Measurements from ENCODE around the gene PDSS2. TPM values are rescaled to one million over a fixed set of nuclear protein-coding genes. Genes with fewer than 3 reads are reported as not detected.

Gene PDSS2
- total and polyA plus RNA-seq, 7 donors, result 9.4 to 18.5 (median 11.1) TPM

DNA sequence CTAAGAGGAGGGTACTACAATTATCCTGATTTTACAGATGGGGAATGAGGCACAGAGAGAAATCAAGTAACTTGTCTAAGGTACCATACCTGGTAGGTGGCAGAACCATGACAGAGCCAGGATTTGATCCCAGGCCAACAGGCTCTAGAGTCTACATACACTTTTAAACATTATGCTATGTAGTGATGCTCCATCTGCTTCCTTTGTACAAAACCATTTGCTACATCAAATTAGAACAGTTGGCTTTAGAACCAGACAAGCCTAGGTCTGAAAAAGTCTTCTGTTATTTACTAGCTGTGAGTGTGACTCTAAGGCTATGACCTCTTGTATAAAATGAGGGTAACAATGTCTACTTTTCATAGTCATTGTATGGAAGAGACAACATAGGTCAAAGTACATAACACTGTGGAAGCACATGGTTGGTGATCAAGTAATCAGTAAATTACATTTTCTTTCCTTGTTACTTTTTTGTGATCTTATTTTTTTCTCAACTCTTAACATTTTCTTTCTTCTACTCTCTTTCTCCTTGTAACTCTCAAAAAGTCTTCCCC lies 122.1 kb downstream of the PDSS2 start:
- no peaks in the 10 kb centered on the region for H3K27me3 ChIP-seq
- no peak overlapping the region for H3K4me3 ChIP-seq
- TF ChIP-seq, protein P1, sequence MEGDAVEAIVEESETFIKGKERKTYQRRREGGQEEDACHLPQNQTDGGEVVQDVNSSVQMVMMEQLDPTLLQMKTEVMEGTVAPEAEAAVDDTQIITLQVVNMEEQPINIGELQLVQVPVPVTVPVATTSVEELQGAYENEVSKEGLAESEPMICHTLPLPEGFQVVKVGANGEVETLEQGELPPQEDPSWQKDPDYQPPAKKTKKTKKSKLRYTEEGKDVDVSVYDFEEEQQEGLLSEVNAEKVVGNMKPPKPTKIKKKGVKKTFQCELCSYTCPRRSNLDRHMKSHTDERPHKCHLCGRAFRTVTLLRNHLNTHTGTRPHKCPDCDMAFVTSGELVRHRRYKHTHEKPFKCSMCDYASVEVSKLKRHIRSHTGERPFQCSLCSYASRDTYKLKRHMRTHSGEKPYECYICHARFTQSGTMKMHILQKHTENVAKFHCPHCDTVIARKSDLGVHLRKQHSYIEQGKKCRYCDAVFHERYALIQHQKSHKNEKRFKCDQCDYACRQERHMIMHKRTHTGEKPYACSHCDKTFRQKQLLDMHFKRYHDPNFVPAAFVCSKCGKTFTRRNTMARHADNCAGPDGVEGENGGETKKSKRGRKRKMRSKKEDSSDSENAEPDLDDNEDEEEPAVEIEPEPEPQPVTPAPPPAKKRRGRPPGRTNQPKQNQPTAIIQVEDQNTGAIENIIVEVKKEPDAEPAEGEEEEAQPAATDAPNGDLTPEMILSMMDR (IDR thresholded peaks at IDR 0.05), result no peak
- no peak for TF ChIP-seq POLR2AphosphoS5 (IDR thresholded peaks at IDR 0.05)
- no peak for TF ChIP-seq POLR2A (IDR thresholded peaks at IDR 0.05)
- TF ChIP-seq EP300 (IDR thresholded peaks at IDR 0.05), result no peak
- DNase-seq, result no peak
- H3K9me3 ChIP-seq, result no peaks in the 10 kb centered on the region
- H3K36me3 ChIP-seq, result peaks cover 0 to 3% (median 0%) of the 10 kb centered on the region in 4 donors
- H3K27ac ChIP-seq, result no peak overlapping the region
- no peaks in the 10 kb centered on the region for H3K4me1 ChIP-seq
- intact Hi-C loops (cut with DNase I), result no loop called here

DNA sequence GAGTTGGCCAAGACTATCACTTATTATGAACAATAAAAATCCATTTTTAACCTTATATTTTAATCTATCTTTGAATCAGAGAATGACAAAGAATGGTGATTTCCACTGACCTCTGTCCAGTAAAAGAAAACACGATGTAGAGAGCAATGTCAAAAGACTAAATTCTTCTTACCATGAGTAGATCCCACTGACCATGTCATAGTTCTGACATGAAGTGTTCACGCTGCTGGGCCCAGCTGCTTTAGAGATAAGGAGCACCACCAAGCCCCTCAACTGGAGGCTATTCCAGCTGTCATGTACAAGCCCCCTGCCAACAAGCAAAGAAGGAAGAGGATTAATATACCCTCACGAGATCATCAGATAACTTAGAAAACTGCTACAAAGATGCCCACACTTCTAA lies 125.3 kb downstream of the PDSS2 start:
- no peak for DNase-seq
- Histone ChIP-seq H3K4me3 (no peak overlapping the region), H3K27me3 (no peaks in the 10 kb centered on the region), H3K36me3 (peaks cover 0 to 3% (median 0%) of the 10 kb centered on the region in 4 donors), H3K27ac (no peak overlapping the region), H3K9me3 (no peaks in the 10 kb centered on the region), H3K4me1 (no peaks in the 10 kb centered on the region)
- TF ChIP-seq, protein P1 (IDR thresholded peaks at IDR 0.05), result no peak
- no peak for TF ChIP-seq POLR2AphosphoS5 (IDR thresholded peaks at IDR 0.05)
- intact Hi-C loops (cut with DNase I), result no loop called here
- WGBS, 2 donors, result 93 to 95% methylated on average over 3 of the region's 3 CpGs

DNA sequence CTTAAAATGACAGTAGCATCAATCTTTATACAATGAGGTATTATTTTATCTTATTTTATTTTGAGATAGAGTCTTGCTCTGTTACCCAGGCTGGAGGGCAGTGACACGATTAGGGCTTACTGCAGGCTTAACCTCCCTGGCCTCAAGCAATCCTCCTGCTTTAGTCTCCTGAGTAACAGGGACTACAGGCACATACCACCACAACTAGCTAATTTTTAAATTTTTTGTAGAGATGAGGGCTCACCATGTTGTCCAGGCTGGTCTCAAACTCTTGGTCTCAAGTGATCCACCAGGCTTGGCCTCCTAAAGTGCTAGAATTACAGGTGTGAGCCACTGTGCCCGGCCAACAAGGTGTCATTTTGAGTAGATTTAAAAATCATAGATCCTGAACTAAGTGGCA lies 125.9 kb downstream of the PDSS2 start:
- TF ChIP-seq POLR2AphosphoS5 (IDR thresholded peaks at IDR 0.05), result no peak
- TF ChIP-seq, protein P1 (IDR thresholded peaks at IDR 0.05), result no peak
- TF ChIP-seq EP300 (IDR thresholded peaks at IDR 0.05), result no peak
- no peak for TF ChIP-seq POLR2A (IDR thresholded peaks at IDR 0.05)
- Histone ChIP-seq H3K27ac (no peak overlapping the region), H3K36me3 (peaks cover 0 to 3% (median 0%) of the 10 kb centered on the region in 4 donors), H3K4me1 (no peaks in the 10 kb centered on the region), H3K9me3 (no peaks in the 10 kb centered on the region), H3K4me3 (no peak overlapping the region), H3K27me3 (no peaks in the 10 kb centered on the region)
- WGBS, 2 donors, result 97% methylated on average over 2 of the region's 2 CpGs
- DNase-seq, result no peak
- intact Hi-C loops (cut with DNase I), result no loop called here

DNA sequence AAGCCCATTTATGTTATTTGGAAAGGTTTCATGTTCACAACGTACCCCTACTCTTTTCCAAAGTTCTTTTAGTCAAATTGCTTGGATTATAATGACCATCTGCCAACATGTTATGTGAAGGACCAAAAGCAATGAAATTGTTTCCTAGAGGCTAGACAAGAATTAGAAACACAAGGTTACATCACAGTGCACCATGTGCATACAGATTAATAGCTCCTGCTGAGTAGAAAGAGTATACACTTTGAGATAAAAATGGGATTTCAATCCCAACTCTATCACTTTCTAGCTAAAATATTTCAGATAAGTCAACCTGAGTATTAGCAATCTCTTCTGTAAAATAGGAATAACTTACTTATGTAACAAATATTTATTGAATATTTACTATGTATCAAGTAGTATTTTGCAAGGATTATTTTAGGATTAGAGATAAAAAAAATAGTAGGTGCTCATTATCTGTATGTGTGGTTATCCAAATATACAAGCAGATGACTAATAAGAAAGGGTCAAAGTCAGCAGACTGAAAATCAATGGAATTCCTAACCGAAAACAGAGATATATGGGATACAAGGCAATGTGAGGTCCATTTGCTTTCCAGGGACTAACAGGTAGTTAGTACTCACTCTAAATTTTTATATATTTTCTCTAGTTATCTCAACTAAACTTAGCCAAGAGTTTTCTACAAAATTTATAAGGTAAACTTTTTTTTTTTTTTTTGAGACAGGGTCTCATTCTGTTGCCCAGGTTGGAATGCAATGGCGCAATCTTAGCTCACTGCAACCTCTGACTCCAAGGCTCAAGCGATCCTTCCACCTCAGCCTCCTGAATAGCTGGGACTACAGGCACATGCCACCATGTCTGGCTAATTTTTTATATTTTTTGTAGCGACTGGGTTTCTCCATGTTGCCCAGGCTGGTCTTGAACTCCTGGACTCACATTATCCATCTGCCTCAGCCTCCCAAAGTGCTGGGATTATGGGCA lies 127.7 kb downstream of the PDSS2 start:
- Histone ChIP-seq H3K4me1 (no peaks in the 10 kb centered on the region), H3K9me3 (no peaks in the 10 kb centered on the region), H3K27ac (no peak overlapping the region), H3K4me3 (no peak overlapping the region), H3K36me3 (peaks cover 0 to 3% (median 0%) of the 10 kb centered on the region in 4 donors), H3K27me3 (no peaks in the 10 kb centered on the region)
- intact Hi-C loops (cut with DNase I), result no loop called here
- TF ChIP-seq EP300 (IDR thresholded peaks at IDR 0.05), result no peak
- TF ChIP-seq, protein P1 (IDR thresholded peaks at IDR 0.05), result no peak
- no peak for TF ChIP-seq POLR2AphosphoS5 (IDR thresholded peaks at IDR 0.05)
- WGBS, 2 donors, result 97 to 98% methylated on average over 5 of the region's 5 CpGs
- DNase-seq, result no peak
